Midbrain (tissue), 1 donor: Measurements from ENCODE around the gene ATG10.
"Not testable (repeated sequence)": the region's sequence is repeated elsewhere in the genome, so short reads cannot be mapped to it uniquely, and the experiment has no call there.

Experiments
- DNase-seq: peaks from one replicate; lab custom pipeline; 2025; lab: John Stamatoyannopoulos, UW

ATG10 gene

DNA sequence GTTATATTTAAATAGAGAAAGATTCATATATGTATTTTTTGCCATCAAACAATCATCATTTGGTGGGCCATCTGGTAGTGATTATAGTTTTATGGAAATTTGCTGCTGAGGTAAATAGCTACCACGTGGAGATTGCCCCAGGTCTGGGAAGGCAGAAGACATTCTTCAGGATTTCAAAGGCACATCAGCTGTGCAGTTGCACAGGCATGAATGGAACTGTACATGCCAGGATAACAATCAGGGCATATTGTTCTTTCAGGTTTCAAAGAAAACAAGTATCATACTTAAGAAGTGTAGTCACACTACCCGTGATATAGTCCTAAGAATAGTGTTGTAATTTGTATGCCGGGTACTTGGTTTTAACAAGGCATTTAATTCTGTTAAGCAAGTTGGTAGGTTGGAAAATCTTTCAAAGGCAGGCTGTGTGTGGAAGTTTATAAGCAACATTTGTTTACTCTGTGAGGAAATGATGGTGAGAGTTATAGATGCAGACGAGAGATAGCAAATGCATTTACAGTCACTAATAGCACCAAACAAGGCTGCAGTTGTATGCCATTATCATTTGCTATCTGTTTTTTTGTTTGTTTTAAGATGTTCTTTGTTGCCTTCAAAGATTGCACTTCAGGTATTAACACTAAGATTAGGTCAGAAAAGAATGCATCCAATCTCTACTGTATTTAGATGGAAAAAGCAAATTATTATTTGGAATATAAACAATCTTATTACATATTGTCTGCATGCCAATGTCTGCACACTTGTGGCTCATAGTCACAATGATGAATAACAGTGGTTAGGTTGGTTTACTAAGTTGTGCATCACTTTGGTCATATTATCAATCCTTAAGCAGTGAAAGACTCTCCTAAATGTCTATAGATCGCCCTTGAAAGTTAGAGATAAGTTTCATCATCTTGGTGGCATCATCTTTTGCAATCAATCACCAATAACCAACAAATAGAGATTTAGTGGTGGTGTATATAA lies 251.1 kb downstream of the ATG10 start:
- DNase-seq: no peak

DNA sequence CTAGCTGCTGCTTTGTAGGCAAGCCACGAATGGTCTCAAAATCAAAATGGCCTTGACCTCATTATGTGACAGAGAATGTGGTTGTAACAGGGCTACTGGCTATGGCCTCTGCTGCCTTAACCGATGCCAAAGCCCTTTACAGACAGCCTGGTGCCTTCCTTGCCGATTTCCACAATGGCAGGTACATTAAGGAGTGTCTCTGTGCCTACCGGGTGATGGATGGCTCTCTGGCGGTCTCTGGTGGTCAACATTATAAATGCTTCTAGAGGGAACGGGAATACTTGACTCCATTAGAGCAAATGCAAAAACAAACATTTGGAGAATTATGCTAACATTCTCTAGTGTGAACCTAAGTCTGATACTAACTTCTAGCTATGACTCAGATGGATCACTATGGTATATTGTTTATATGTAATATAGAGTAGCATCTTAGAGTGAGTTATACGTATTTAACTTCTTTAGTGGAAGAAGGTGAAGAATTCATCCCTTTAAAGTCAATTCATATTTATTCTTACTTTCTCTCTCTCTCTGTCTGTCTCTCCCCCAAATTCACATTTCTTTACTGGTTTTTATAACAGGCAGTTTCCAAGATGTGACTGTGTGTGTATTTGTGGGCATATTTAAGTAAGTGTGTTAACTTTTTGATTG lies 253.8 kb downstream of the ATG10 start:
- peak; percentile 75 for DNase-seq

DNA sequence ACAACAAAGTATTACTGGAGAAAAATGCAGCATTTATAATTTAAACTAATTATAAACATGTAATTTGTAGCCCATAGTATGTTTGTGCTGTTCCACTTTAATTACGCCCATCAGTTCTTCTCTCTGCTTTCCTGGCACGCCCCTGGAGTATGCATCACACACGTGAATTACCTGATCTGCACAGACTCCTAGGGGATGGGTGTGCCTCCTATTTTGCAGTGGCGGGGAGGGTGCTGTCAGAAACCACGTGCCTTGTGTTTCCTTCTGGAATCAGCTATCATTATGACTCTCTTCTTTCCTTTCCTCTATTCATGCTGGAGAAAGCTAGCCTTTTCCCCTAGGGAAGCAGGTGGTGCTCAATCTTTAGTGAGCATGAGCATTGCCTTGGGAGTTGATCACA lies 263.1 kb downstream of the ATG10 start:
- no peak for DNase-seq

DNA sequence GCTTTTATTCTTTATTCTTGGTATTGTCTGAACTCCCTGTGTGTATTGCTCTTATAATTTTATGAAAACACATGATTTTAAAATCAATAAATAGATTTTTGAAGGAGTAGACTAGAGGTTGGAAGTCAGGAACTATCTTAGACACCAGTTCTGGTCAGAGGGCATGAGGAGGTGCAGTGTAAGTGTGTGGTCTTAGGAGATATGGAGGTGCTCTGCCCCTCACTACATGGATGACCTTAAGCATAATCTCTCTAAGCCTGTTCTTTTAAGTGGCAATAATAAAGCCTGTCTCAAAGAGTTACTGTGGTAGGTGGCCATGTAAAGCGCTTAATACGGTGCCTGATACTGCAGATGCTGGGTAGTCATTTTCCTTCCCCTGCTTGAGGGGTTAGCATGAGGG lies 272.3 kb downstream of the ATG10 start:
- no peak for DNase-seq

DNA sequence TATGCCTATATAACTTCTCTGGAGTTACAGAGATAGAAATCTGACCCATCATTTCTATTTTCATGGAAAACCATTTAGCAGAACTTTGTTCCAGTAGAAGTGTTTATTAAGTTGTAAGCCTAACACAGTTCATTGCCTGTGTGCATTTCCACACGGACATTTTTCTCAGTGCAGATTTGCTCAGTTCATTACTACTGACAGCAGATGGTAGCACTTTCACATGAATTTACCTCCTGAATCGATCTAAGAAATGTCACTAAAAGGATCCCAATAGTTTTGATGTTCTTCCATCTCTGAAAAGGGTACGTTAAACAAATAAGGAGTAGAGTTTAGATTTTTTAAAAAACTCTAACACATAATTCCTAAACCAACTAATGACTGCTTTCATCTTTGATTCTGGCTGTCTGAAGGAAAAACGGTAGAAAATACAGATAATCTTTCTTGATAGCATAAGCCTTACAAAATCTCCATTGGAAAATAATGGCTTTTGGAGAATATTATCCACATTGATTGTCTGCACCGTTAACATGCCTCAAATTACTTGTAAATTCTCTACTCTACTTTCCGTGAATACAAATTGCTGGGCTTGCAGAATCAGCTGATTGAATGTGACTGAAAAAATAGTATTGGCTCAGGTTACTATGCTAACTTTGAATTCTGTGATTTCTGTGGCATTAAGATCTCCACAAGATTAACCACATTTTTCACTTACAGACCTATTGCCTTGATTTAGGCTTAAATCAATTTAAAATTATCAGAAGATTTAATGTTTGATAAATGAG lies 273.2 kb downstream of the ATG10 start:
- DNase-seq: peak; percentile 47

DNA sequence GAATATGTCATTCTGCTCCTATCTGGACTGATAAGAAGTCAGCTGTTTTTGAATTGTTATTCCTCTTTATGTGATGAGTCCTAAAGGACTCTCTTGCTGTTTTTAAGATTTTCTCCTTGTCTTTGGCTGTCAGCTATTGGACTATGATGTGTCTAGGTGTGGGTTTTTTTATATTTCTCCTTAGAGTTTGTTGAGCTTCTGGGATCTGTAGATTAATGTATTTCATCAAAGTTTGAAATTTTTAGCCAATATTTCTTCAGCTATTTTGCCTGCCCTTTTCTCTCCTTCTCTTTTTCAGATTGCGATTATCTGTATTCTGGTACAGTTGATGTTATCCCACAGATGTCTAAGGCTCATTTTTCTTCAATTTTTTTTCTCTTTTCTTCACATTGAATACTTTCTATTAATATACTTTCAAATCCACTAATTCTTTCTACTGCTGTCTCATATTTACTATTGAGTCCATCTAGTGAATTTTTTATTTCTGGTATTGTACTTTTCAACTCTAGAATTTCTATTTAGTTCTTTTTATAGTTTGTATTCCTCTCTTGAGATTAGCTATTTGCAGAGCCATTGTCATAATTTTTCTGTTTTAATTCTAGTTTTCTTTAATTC lies 275.2 kb downstream of the ATG10 start:
- no peak for DNase-seq

DNA sequence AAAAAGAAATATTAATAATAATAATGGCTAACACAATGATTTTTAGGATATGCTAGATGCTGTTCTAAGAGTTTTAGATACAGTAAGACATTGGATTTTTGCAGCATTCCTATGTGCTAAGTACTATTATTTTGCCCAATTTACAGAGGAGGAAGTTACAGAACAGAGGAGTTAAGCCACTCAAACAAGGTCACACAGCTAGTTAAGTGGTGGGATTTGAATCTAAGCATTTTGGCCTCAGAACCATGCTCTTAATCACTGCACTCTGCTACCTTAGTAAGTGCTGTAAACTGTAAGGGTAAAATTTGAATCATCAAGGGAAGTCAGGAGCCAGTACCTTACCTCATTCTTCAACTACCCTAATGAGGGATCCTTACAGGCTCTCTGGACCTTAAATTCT lies 280.9 kb downstream of the ATG10 start:
- no peak for DNase-seq

DNA sequence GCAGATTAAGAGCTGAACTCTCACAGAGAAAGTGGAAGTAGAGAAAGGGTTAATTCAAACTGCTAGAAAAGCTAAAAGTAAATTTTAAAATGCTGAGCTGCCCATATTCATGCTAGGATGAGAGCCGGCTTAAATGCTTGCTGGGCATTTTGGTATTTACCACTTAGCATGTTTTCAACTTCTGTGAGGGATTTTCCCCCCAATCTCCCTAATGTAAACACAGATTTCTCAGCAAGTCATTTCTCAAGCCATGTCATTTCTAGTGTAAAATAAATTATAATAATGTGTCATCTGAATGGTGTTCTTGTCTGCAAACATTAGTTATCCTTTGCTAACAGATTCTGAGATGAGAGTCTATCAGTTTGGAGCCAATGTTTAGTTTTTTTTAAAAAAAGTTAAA lies 284.0 kb downstream of the ATG10 start:
- DNase-seq: no peak

DNA sequence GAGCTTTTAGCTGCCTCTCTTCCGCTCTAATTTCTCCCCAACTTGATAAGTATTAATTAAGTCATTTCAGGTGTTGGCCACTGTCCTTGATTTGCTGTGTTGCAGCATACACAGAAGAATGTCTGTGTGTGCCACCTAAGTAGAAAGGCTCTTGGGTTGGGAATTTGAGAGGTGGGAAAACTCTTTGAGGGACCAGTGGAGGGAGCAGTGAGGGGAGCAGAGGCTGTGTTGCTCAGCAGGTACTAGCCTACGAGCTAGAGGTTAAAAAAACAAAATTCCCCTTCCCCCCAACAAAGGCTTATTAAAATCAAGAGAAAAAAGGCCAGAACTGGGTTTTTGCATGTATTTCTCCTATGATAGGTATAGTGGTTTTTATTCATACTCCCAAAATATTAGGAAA lies 285.4 kb downstream of the ATG10 start:
- DNase-seq: no peak

DNA sequence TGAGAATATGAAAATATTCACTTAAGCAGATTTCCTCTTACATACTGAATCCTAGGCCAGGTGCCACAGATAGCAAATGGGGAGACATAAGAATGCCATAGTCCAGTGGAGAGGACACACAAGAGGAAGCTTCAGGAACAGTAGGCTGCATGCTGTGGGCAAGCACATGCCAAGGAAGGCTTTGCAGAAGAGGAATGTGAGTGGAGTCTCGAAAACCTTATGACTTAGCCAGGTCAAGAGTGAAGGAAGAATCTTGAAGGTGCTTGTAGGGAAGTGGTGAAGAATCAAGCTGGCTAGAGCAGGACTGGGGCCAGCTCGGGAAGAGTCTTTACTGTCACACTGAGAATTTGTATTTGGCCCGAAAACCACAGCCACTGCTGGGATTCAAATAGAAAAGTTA lies 285.9 kb downstream of the ATG10 start:
- DNase-seq: no peak

DNA sequence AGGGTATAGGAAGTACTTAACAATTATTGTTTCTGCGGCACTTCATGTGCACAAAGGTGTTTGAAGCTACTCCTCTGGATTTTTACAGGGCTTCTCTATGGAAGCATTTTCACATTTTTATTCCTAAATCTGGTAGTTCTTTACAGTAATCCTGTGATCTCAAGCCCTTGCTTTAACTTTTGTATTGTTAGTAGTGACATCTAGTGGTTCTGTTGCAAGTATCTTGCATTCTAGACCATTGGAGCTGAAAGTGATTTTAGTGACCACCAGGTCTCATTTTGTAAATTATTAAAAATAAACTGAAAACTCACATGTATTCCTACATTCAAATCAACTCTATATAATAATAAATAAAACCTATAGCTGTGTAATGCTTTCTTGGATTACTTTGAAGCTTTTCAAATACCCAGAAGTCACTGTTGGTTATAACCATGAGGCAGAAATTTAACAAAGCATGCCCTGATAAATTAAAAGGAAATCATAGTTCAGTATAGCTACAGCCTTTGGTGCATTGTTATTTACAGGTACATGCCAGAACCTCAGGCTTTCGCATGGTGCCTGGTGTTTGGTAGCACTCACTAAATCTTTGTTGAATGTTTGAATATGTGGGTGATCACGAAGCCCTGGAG lies 287.5 kb downstream of the ATG10 start:
- DNase-seq: peak; percentile 35

DNA sequence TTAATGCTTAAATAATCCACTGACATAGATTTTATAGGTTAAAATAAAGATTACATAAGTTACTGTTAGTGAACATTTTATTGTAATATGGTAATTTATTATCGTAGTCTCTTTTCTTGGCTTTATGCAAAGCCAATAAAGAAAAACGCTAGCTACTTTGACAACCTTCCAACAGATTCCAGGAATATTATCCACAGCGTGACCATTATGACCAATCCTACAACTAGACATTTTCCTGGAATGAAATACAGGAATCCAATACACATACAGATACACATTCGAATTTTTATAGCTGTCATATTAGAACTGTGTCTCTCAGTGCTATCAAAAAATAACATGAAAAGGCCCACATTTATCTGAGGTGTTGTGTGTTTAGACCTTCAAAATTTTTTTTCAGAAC lies 293.2 kb downstream of the ATG10 start:
- no peak for DNase-seq

DNA sequence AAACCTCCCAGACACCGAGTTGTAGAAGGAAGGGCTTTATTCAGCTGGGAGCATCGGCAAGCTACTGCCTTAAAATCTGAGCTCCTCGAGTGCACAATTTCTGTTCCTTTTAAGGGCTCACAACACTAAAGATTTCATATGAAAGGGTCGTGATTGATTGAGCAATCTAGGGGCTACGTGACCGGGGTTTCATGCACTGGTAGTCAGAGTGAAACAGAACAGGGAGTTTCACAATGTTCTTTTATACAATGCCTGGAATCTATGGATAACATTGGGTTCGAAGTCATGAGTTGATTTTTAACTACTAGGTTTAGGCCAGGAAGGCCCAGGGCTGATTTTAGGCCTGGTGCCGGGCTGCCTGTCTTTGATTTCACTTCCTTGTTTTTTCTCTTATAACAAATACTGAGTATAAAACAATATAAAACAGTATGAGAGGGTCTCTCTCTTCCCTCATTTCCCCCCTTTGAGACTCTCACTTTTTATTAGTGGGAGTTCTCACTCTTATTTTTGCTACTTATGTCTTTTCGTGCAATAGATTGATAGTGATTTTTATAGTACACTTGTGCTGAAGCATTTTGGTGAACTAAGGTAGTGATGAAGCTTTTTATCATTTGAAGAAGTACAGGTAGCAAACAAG lies 295.6 kb downstream of the ATG10 start:
- not testable (repeated sequence) for DNase-seq

DNA sequence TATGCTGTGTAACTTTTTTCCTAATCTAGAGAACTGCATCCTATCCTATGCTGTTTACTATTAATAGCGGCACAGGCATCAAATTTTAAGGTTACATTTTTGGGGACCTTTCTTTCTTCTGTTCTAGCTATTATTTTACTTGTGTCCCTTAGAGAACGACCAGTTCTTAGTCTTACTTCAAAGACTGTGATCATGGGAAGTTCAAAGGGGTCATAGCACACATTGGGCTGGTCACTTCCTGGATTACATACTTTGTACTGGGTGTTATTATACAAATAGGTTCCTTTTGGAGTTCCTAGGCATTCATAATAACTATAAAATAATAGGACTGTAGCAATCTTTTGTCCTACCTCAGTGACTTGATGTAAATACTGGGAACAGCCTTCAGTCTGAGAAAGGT lies 297.5 kb downstream of the ATG10 start:
- DNase-seq: not testable (repeated sequence)

DNA sequence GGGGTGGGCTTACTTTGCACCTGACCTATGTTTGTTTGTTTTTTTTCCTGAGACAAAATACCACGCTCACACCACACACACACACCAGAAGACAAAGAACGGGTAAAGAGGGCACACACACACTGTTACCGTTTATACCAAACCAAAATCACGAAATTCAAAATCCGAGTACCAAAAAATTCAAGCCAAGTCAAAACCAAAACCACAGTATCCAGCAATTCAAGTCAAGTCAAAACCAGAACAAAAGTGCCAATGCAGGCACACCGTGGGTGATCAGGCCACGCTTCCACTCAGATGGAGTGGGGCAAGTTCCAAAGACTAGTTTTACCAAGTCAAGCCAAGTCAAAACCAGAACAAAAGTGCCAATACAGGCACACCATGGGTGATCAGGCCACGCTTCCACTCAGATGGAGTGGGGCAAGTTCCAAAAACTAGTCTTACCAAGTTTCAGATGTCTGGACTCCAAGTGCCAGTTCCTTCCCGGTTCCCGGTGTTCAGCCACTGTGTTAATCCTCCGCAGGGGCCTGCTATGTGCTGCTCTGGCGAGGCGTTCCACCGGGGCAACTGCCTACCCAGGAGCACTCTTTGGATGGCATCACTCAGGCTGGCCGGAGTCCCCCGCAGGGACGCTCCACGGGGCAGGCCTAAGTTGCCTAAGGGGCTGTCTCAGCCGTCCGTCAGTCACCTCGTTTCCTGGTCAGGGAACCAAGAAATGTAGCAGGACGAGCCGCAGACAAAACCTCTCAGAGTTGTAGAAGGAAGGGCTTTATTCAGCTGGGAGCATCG lies 300.9 kb downstream of the ATG10 start:
- DNase-seq: not testable (repeated sequence)

DNA sequence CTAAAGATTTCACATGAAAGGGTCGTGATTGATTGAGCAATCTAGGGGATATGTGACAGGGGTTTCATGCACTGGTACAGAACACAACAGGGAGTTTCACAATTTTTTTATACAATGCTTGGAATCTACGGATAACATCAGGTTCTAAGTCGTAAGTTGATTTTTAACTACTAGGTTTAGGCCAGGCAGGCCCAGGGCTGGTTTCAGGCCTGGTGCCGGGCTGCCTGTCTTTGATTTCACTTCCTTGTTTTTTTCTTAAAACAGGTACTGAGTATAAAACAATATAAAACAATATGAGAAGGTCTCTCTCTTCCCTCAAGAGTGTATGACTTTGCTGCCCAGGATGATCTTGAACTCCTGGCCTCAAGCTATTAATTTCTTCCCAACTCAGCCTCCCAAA lies 301.6 kb downstream of the ATG10 start:
- DNase-seq: not testable (repeated sequence)

DNA sequence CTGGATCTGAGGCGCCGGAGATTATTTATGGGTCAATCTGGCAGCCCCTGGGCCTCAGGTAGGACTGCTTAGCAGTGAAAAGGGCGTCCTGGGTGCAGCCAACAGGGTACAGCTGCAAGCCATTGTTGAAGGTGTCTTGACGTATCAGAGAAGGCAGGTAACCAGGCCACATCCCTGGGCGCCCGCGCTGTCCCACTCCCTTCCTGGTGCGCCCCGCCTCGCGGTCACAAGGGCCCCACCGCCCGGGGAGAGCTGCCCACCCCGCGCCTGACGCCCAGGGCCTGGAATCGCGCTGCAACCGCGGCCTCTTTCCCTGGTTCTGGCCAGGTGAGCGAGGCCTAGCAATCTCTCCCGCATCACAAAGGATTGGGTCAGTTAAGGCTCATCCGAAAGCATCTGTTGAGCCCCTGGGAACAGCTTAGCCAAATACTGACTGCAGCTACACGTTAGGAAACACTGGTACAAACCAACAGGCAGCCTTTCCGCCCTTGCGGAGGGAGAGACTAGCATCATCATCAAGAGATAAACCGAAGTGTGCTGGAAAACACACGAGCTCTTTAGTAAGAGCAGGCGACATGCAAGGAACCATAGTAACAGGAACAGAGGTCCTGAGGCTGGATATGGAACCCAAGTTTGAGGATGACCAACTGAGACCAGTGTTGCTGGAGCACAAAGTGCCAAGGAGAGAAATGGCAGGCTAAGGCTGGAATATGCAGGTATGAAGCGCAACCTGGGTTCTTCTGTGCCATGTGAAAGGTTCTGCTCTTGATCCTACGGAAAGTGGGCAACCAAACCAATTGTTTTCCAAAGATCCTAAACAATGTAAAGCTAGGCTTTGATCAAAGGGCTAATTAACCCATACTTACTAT lies 302.8 kb downstream of the ATG10 start:
- DNase-seq: no peak

DNA sequence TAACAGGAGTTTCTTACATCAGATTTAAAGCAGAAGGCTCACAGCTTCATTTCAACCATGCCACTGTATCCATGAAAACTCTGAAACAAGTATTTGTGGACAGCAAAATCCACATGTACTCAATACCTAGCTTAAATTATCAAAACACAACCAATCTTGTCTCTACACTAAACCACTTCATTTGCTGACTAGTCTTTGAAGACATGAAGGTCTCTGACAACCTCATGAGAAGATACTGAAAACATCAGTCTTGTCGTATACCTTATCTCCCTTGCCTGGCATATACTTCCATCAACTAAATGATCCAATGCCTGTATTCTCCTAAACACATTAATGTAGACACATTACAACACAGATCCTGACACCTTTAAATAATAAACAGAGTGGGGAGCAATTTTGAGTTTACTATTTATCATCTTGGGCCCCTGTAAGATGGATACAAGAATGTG lies 303.4 kb downstream of the ATG10 start:
- DNase-seq: no peak
